Ishikawa (cell line): ENCODE measurements around the gene PTPRN2.

Source experiments
- CEBPB ChIP-seq: IDR thresholded peaks from 2 replicates; pipeline ENCODE4 v1.6.1; 2012
- EGR1 ChIP-seq: IDR thresholded peaks from 2 replicates; pipeline ENCODE4 v1.6.1; 2012
- EP300 ChIP-seq: IDR thresholded peaks from 2 replicates; pipeline ENCODE4 v1.6.1; 2012; ENCODE audit warnings: borderline replicate concordance
- NFIC ChIP-seq: IDR thresholded peaks from 2 replicates; pipeline ENCODE4 v1.6.1; 2012
- RAD21 ChIP-seq: IDR thresholded peaks from 2 replicates; pipeline ENCODE4 v1.6.1; 2012; ENCODE audit warnings: low read depth
- TAF1 ChIP-seq: IDR thresholded peaks from 2 replicates; pipeline ENCODE4 v1.6.1; 2012; ENCODE audit warnings: low read depth, mild to moderate bottlenecking
- TCF12 ChIP-seq: IDR thresholded peaks from 2 replicates; pipeline ENCODE4 v1.6.1; 2012; ENCODE audit warnings: low read depth
- YY1 ChIP-seq: IDR thresholded peaks from 2 replicates; pipeline ENCODE4 v1.6.1; 2012; ENCODE audit warnings: low read depth
- TF ChIP-seq, protein P1 (sequence below): IDR thresholded peaks from 2 replicates; pipeline ENCODE4 v1.6.1; 2012
- TF ChIP-seq, protein P2 (sequence below): IDR thresholded peaks from 2 replicates; pipeline ENCODE4 v1.6.1; 2012; ENCODE audit warnings: low read depth, mild to moderate bottlenecking

DNA sequence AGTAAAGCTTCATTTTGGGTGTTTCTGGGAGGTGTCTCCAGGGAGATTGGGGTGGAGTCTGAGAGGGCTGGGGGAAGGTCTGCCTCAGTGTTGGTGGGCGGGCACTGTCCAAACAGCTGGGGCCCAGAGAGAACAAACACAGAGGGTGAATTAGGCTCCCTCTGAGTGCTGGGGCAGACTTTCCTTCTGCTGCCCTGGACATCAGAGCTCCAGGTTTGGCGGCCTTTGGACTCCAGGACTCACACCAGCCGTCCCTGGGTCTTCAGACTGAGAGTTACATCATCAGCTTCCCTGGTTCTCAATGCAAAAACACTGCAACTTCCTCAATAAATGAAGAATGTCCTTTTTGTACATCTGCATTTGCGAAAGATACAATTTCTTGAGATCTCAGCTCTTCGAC is 427.4 kb downstream of the PTPRN2 start:
- TF ChIP-seq, protein P1, sequence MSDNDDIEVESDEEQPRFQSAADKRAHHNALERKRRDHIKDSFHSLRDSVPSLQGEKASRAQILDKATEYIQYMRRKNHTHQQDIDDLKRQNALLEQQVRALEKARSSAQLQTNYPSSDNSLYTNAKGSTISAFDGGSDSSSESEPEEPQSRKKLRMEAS: no peak
- TF ChIP-seq RAD21 (no peak), EGR1 (no peak), TAF1 (no peak), YY1 (no peak), TCF12 (no peak), NFIC (no peak), CEBPB (no peak), EP300 (no peak)
- TF ChIP-seq, protein P2, sequence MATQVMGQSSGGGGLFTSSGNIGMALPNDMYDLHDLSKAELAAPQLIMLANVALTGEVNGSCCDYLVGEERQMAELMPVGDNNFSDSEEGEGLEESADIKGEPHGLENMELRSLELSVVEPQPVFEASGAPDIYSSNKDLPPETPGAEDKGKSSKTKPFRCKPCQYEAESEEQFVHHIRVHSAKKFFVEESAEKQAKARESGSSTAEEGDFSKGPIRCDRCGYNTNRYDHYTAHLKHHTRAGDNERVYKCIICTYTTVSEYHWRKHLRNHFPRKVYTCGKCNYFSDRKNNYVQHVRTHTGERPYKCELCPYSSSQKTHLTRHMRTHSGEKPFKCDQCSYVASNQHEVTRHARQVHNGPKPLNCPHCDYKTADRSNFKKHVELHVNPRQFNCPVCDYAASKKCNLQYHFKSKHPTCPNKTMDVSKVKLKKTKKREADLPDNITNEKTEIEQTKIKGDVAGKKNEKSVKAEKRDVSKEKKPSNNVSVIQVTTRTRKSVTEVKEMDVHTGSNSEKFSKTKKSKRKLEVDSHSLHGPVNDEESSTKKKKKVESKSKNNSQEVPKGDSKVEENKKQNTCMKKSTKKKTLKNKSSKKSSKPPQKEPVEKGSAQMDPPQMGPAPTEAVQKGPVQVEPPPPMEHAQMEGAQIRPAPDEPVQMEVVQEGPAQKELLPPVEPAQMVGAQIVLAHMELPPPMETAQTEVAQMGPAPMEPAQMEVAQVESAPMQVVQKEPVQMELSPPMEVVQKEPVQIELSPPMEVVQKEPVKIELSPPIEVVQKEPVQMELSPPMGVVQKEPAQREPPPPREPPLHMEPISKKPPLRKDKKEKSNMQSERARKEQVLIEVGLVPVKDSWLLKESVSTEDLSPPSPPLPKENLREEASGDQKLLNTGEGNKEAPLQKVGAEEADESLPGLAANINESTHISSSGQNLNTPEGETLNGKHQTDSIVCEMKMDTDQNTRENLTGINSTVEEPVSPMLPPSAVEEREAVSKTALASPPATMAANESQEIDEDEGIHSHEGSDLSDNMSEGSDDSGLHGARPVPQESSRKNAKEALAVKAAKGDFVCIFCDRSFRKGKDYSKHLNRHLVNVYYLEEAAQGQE: no peak
